ENCODE data around the gene PIGH. TPM values are rescaled to one million over a fixed set of nuclear protein-coding genes. Genes with fewer than 3 reads are reported as not detected.
"Not testable (repeated sequence)": the region's sequence is repeated elsewhere in the genome, so short reads cannot be mapped to it uniquely, and the experiment has no call there.

Gene PIGH
- total RNA-seq, 6 donors from 2014 or later, result 11.5 to 27.5 (median 23.1) TPM

GRCh38 chr14:67549734-67550133, 50.3 kb downstream of the PIGH start:
- Histone ChIP-seq H3K27me3 (no peaks in the 10 kb centered on the region), H3K27ac (no peak overlapping the region), H3K4me3 (no peak overlapping the region), H3K36me3 (no peaks in the 10 kb centered on the region), H3K4me1 (no peaks in the 10 kb centered on the region), H3K9me3 (no peaks in the 10 kb centered on the region)
- 81 to 95% methylated on average over 4 of the region's 4 CpGs for WGBS, 2 donors
- ATAC-seq (ENCODE audit: low FRiP score in 2 of 2), result no peak
- DNase-seq, result no peak
- no peak for TF ChIP-seq POLR2A (IDR thresholded peaks at IDR 0.05)
- no peak for TF ChIP-seq CTCF (IDR thresholded peaks at IDR 0.05)
- TF ChIP-seq POLR2AphosphoS5 (IDR thresholded peaks at IDR 0.05), result no peak
- no peak for TF ChIP-seq EP300 (IDR thresholded peaks at IDR 0.05)

GRCh38 chr14:67547224-67547780, 52.8 kb downstream of the PIGH start:
- WGBS, 2 donors, result 83 to 95% methylated on average over 3 to 5 of the region's 5 CpGs
- no peak for TF ChIP-seq CTCF (IDR thresholded peaks at IDR 0.05)
- no peak for TF ChIP-seq EP300 (IDR thresholded peaks at IDR 0.05)
- TF ChIP-seq POLR2A (IDR thresholded peaks at IDR 0.05), result no peak
- TF ChIP-seq POLR2AphosphoS5 (IDR thresholded peaks at IDR 0.05), result no peak
- no peaks in the 10 kb centered on the region for H3K36me3 ChIP-seq
- ATAC-seq (ENCODE audit: low FRiP score in 2 of 2) (no peak), DNase-seq (no peak)
- H3K9me3 ChIP-seq, result no peaks in the 10 kb centered on the region
- no peak overlapping the region for H3K27ac ChIP-seq
- H3K4me1 ChIP-seq, result no peaks in the 10 kb centered on the region
- H3K4me3 ChIP-seq, result no peak overlapping the region
- no peaks in the 10 kb centered on the region for H3K27me3 ChIP-seq

DNA sequence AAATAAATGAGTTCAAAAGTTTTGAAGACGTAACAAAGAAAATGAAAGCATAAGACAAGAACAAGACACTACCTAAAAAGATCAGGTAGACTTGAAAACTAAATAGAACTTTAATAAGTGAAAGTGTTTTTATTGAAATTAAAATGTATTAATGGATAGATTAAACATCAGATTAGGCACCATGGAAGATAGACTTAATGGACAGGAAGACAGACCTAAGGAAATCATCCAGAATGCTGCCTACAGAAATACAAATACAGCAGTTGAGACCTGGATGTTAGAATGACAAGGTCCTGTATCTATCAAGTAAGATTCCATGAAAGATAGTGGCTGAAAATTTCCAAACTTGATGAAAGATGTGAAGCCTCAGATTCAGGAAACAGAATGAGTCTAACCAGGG, 55.5 kb downstream of the PIGH start:
- 87 to 96% methylated on average over 1 of the region's 1 CpG for WGBS, 2 donors
- DNase-seq (no peak), ATAC-seq (ENCODE audit: low FRiP score in 2 of 2) (no peak)
- Histone ChIP-seq H3K4me3 (no peak overlapping the region), H3K4me1 (no peaks in the 10 kb centered on the region), H3K27me3 (no peaks in the 10 kb centered on the region), H3K36me3 (no peaks in the 10 kb centered on the region), H3K9me3 (no peaks in the 10 kb centered on the region), H3K27ac (no peak overlapping the region)
- TF ChIP-seq POLR2A (IDR thresholded peaks at IDR 0.05) (no peak), CTCF (IDR thresholded peaks at IDR 0.05) (no peak), EP300 (IDR thresholded peaks at IDR 0.05) (no peak), POLR2AphosphoS5 (IDR thresholded peaks at IDR 0.05) (no peak)

GRCh38 chr14:67542620-67543019, 57.4 kb downstream of the PIGH start:
- ATAC-seq (ENCODE audit: low FRiP score in 2 of 2); H3K9me3 ChIP-seq; H3K4me3 ChIP-seq; H3K4me1 ChIP-seq; H3K27ac ChIP-seq; H3K27me3 ChIP-seq; DNase-seq; H3K36me3 ChIP-seq: not testable (repeated sequence)
- WGBS, 2 donors, result 91 to 92% methylated on average over 13 of the region's 13 CpGs

DNA sequence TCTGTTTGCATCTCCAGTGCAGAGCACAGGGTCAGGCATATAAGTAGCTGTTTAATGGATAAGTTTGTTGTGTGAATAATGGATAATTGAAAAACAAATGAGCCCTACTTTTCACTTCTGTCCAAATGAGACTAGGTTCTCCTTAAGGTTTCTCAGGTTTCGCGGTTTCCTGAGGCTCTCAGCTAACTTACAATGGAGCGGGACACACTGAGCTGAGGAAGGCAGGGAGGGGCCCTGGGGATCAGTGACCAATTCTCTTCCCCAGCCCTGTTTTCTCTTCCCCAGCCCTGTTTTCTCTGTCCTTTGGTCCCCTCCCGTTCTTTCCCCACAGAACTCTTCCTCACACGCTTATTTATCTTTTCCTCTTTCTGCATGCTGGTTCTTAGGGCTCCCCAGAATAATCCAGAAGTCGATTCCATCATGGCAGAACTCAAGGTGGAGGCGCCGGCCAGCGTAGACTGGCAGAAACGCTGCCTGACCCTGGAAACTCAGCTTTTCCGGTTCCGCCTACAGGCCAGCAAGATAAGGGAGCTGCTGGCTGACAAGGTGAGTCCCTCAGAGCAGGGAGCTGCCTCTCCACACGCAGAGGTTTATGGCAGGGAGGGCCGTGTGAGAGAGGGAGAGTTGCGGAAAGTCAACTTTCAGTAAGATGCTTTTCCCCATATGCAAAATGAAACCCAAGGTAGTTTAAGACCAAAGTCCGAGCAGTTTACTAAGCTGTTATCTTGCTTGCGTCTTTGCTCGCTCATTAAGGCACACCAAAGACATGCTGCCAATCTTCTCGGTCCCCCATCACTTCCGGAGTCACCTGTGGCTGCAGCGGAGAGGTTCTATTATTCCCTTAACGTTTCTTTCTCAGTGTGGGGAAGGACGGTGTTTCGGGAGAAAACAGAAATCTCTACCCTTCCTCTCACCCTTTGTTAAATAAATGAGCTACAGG, 58.4 kb downstream of the PIGH start:
- H3K4me3 ChIP-seq, result no peak overlapping the region
- WGBS, 2 donors, result 62 to 70% methylated on average over 24 of the region's 24 CpGs
- H3K27me3 ChIP-seq, result no peaks in the 10 kb centered on the region
- TF ChIP-seq POLR2A (IDR thresholded peaks at IDR 0.05) (no peak), POLR2AphosphoS5 (IDR thresholded peaks at IDR 0.05) (no peak)
- ATAC-seq (ENCODE audit: low FRiP score in 2 of 2) (no peak), DNase-seq (no peak)
- H3K9me3 ChIP-seq, result no peaks in the 10 kb centered on the region
- no peak overlapping the region for H3K27ac ChIP-seq
- H3K4me1 ChIP-seq, result no peaks in the 10 kb centered on the region
- no peaks in the 10 kb centered on the region for H3K36me3 ChIP-seq

Small RNA genes lying within 50 kb of the gene (small RNA-seq; reads per million reads assigned to genes)
- 0 reads per million in 4 donors for gene AL132640.3
- gene RF00019, result 0 reads per million in 4 donors

Other genes starting within 250 kb of the PIGH start
- gene ATP6V1D, start 240.5 kb downstream of the PIGH start, total RNA-seq, result 100 to 1,000 TPM in 1 of 6 donors, 10 to 100 TPM in 5; 57.6 to 145 (median 79.7) TPM
- 10 to 100 TPM; 10.3 to 88.2 (median 66.4) TPM for gene EIF2S1, start 239.9 kb downstream of the PIGH start, total RNA-seq
- 1 to 10 TPM in 5 of 6 donors, not detected in 1; 3.5 to 4.4 (median 3.8) TPM for gene PLEK2, start 188.1 kb downstream of the PIGH start, total RNA-seq
- gene TMEM229B, start 111.5 kb downstream of the PIGH start, total RNA-seq, result 1 to 10 TPM; 2.1 to 8.5 (median 5.4) TPM
- 10 to 100 TPM in 2 of 6 donors, 1 to 10 TPM in 3, under 1 TPM in 1; 0.46 to 25.1 (median 4.4) TPM for gene PLEKHH1, start 67.0 kb downstream of the PIGH start, total RNA-seq
- 10 to 100 TPM in 1 of 6 donors, 1 to 10 TPM in 4, not detected in 1; 1.1 to 11.7 (median 8.6) TPM for gene ARG2, start 19.7 kb upstream of the PIGH start, total RNA-seq
- 100 to 1,000 TPM in 1 of 6 donors, 10 to 100 TPM in 5; 39.8 to 107 (median 57.5) TPM for gene VTI1B, start 74.4 kb upstream of the PIGH start, total RNA-seq
- gene RDH11, start 95.5 kb upstream of the PIGH start, total RNA-seq, result 10 to 100 TPM; 42.8 to 61.1 (median 49.4) TPM
- gene RDH12, start 101.6 kb upstream of the PIGH start, total RNA-seq, result under 1 TPM in 3 of 6 donors, not detected in 3; 0.17 to 0.40 (median 0.39) TPM
- gene ZFYVE26, start 216.3 kb upstream of the PIGH start, total RNA-seq, result 100 to 1,000 TPM in 1 of 6 donors, 10 to 100 TPM in 5; 27.7 to 153 (median 44.5) TPM
- 10 to 100 TPM; 10.6 to 63.9 (median 18.4) TPM for gene RAD51B, start 219.5 kb upstream of the PIGH start, total RNA-seq